Amniotic epithelial cell (primary cell): ENCODE data around the gene CST3.
"Not testable (repeated sequence)": the region's sequence is repeated elsewhere in the genome, so short reads cannot be mapped to it uniquely, and the experiment has no call there.

Source experiments
- DNase-seq: peaks from one replicate; pipeline ENCODE4 v3.0.0-alpha.2; 2010; ENCODE audit warnings: low read depth

CST3 gene

DNA sequence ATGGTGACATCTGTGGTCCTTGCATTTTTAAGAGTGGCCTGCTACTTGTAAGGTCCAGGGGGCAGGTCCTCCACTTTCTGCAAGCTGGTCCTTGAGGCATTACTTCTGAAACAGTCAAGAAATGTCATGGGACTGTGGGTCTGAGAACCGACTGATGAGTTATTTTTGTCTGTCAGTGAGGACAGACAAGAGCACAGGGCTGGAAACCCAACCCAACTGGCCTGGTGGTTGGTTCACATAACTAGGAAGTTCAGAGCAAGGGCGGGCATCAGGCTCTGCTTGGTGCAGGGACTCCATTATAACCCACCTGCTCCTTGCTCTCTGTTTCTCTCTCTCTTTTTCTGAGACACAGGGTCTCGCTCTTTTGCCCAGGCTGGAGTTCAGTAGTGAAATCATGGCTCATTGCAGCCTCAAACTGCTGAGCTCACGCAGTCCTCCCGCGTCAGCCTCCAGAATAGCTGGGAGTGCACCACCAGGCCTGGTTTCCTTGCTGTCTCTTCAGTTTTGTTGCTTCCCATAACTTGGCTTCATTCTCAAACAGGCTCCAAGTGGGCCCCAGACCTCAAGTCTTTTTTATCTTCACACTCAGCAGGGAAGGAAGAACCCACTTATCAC lies 9.2 kb downstream of the CST3 start:
- no peak for DNase-seq

DNA sequence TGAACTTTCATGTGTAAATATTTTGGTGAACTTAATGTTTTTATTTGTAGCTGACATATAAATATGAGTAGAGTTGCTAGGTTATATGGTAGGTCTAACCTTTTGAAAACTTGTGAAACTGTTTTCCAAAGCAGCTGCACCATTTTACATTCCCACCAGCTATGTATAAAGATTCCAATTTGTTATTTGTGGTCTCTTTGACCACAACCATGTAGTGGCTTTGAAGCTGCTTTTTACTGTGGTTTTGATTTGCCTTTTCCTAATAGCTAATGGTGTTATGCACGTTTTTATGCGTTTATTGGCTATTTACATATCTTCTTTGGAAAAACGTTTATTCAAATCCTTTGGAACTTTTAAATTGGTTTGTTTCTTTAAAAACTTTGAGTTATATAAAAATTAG lies 10.3 kb downstream of the CST3 start:
- DNase-seq, result peak; percentile 67

DNA sequence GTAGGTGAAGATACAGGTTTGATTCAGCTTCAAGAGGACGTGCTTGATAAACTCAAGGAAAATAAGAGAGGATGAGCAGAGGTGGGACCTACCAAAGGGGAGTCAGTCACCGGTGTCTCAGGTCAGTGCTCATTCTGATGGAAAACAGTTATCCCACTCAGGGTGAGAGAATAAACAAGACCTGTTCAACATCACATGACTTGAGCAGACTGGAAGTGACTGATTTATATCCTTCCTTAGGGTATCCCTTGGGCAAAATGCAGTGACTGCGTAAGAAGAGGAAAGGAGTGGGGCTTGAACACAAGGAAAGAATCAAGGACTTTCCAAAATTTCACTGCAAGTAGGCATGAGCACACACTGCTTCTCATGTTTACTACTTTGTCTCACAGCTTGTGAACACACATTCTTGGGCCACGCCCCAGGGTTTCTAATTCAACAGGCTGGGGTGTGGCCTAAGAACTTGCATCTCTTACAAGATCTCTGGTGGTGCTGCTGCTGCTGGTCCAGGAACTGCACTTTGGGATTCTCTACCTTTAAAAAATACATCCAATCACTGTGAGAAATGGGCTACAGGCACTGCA lies 11.6 kb downstream of the CST3 start:
- peak; percentile 76 for DNase-seq

DNA sequence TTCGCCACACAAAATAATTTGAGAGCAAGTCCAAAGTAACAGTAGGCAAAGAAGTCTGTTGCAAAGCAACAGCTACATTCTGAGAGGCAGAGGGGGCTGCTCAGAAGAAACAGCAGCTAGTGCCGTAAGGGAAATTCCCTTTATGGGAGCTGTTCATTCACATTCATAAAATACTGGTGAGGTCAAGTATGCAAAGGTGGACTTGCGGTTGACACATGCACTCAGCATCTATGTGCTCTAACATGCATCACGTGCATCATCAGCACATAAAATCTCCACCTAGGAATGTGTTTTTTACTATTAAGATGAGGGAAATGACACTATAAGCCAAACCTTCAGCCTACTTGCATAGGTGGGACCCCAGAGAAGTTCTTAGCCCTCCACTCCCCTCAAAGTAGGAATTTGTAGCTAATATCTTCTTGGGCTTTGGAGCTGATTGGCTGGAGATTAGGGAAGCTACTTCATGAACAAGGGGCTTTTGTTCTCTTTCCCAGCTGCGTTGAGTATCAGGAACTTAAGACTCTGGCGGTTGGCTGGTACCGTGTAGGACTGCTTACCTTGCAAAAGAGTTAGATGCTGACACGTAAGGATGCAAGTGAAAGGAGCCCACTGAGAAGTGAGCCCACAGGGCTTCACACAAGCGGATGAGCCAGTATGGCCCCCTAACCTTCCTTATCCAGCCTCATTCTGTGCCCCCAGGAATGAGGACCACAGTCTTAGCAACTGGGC lies 12.4 kb downstream of the CST3 start:
- DNase-seq, result peak; percentile 75

DNA sequence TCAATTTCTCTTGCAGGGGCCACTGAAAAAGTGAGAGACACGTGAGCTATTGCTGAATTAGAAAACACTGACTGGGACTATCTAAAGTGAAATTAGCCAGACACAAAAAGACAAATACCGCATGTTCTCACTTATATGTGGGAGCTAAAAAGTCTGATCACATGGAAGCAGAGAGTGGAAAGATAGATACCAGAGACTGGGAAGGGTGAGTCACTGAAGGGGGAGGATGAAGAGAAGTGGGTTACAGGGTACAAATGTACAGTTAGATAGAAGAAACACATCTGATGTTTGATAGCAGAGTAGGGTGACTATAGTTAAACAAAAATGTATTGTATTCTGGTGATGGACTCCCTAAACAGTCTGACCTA lies 13.4 kb downstream of the CST3 start:
- peak; percentile 98 for DNase-seq

DNA sequence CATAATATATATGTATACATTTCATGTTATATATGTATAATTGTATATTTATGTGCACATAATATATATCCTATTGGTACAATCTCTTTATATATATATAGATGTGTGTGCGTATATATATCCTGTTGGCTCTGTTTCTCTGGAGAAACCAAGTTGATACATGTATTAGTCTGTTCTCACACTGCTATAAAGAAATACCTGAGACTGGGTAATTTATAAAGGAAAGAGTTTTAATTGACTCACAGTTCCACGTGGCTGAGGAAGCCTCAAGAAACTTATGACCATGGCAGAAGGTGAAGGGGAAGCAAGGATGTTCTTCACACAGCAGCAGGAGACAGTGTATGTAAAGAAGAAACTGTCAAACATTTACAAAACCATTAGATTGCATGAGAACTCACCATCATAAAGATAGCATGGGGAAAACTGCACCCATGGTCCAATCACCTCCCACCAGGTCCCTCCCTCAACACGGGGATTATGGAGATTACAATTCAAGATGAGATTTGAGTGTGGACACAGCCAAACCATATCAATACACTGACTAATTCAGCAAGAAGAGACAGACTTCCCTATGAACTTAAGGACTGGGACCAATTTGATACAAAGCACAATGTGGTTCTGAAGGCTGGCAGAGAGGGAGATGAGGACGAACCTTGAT lies 14.0 kb downstream of the CST3 start:
- no peak for DNase-seq

DNA sequence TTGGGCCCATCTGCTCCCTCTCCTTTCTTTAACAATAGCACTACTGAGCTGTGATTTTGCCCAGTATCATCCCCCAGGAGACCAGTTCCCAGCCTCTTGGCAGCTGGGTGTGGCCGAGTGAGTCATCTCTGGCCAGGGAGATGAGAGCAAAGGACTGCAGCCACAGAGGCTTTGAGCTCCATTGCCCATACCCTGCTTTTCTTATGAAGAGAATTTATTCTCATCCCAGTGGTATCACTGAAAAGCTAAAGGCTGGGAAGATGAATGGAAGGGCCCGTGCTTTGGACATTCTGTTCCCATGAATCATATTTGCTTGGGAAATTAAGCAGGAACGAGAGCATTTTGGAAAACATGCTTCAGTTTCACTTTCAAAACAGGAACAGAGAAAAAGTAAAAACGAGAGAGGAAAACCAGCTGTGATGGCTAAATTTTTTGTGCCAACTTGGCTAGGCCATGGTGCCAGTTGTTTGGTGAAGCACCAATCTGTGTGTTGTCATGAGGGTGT lies 14.9 kb downstream of the CST3 start:
- peak; percentile 99 for DNase-seq

DNA sequence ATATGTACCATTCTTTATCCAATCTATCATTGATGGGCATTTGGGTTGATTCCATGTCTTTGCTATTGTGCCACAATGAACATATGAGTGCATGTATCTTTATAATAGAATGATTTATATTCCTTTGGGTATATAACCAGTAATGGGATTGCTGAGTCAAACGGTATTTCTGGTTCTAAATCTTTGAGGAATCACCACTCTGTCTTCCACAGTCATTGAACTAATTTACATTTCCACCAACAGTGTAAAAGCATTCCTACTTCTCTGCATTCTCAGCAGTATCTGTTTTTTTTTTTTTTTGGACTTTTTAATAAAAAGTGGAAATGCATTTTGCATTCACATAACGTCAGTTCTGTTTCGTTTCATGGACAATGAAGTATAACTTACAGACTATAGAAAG lies 15.4 kb downstream of the CST3 start:
- not testable (repeated sequence) for DNase-seq

DNA sequence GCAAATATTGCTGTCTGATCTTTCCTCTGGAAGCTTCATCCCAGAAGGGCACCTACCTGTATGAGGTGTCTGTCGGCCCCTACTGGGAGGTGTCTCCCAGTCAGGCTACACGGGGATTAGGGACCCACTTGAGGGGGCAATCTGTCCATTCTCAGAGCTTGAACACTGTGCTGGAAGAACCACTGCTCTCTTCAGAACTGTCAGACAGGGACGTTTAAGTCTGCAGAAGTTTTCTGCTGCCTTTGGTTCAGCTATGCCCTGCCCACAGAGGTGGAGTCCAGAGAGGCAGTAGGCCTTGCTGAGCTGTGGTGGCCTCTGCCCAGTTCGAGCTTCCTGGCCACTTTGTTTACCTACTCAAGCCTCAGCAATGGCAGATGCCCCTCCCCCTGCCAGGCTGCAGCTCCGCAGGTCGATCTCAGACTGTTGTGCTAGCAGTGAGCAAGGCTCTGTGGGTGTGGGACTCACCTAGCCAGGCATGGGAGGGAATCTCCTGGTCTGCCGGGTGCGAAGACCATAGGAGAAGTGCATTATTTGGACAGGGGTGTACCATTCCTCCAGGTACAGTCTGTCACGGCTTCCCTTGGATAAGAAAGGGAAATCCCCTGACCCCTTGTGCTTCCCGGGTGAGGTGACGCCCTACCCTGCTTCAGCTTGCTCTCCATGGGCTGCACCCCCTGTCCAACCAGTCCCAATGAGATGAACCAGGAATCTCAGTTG lies 16.9 kb downstream of the CST3 start:
- DNase-seq, result not testable (repeated sequence)

DNA sequence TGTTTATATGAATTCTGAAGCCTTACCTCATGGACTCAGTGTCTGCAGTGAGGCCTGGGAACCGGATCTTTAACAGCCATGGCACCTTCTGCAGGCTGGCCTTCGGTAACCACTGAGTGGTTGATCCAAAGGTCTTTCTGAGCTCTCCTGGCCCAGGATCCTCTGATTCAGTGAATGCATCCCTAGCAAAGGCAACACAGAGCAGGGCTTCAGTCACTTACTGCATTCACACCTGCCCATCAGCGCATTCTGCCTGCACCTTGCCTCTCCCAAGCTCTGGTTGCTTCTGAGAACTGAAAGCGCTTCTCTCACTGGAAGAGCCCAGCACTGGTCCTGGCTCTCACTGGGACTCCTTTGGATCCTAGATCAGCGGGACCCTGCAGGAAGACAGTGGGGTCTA lies 23.6 kb downstream of the CST3 start:
- no peak for DNase-seq

DNA sequence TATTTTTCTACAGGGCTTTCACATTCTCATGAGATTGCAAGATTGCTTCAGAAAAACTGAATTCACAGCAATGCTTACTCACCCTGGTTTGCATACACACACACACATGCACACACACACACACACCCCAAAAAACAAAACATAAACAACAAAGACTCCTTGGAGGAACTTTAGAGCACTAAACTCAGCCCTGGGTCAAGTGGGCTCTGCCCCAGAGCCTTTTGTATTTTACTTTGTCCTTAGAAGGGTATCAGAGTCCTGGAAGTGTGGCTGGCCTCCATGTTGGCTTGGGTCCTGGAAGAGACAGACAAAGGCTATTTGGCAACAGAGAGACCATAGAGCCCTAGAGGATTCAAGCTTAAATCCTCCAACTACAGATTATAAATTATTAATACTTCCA lies 24.1 kb downstream of the CST3 start:
- peak; percentile 57 for DNase-seq

DNA sequence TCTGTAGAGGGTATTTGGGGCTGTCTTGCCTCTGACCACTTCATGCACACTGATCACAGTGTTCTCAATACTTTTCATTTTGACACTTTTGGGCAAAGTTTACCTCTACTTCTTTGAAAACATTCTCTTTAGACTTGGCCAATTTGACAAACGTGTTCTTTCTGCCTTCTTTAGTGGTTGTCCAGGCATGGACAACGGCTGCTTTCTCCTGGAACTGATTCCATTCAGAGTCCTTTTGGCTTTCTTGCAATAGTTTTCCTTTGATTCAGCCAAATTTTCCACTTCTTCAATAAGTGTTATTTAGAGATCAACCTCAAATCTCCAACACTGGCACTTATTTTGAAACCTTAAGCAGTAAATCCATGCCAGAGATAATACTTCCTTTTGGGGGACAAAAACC lies 25.4 kb downstream of the CST3 start:
- DNase-seq, result no peak

DNA sequence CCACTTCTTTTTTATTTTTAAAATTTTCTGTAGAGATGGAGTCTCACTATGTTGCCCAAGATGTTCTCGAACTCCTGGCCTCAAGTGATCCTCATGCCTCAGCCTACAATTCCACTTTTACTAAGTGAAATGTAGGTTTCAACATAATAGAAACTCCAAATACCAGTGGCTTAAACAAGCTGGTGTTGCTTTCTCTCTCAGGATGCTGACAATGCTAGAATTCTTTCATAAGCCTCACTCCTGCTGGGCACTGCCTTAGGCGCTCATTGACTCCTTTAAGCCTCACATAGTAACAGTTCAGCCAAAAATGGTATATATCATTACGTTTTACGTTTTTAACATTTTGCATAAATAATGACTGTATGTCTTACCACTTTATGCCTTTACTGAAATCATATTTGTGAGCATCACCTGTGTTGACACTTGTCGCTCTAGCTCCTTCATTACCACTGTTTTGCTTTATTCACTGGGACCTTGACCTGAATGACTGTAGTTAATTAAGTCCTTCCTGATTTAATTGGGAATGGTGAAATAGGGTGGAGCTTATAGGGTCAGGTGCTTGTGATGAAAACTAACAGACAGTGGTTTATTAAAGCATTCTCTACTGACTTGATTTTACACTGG lies 28.2 kb downstream of the CST3 start:
- peak; percentile 55 for DNase-seq

DNA sequence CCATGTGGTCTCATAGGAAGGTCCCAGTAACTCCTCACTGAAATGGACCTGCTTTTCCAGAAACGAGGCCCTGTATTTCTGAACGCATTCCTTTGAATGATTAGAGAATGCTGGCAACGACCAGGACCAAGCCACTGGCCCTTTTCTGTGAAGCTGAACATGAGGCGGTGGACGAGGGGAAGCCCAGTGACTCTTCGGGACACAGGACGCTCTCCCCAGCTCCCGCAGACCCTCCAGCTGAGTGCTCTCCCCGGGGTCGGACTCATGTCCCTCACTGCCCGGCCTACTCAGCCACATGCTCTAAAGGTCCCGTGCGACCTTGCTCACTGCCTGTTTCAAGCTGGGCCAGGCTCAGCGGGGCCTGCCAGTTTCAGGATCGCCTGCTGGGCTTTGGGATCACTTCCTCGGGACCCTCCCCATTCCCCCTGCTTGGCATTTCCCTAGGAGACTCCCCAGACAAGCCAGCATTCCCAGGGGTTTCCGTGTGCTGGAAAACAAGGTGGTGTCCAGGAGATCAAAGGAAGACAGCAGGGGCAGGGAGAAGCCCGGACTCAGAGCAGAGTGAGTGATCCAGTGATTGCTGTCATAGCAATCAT lies 29.4 kb downstream of the CST3 start:
- DNase-seq, result no peak

DNA sequence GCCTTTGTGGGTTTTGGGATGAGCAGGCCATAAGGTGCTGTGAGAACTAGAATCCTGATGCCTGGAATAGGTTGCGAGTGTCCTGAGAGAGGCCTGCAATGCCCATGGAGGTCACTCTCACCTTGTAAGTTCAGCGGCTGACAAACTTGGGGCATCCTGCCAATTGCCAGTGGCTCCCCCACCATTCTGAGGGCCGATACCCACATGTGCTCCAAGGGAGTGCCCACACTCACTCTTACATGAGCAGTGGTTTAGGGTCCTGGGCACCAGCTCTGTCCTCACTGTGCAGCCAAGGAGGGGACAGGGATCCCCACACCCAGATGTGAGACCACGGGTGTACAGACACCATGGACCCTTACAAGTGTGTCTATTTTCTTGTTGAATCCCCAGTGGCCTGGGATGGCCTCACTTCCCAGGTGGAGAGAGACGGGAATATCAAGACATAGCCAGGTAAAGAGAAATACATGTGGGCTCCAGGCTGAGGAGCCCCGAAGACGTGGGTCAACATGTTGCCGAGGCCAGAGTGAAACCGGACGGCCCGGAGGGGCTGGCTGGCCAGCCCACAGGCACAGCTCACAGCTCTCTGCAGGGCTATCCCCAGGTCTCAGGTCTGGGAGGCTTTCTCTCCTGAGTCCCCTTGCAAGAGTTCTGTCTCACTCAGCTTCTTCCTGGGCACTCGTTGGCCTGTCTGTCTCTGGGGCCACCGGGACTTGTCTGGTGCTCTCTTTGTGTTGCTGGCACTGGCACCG lies 30.1 kb downstream of the CST3 start:
- no peak for DNase-seq

DNA sequence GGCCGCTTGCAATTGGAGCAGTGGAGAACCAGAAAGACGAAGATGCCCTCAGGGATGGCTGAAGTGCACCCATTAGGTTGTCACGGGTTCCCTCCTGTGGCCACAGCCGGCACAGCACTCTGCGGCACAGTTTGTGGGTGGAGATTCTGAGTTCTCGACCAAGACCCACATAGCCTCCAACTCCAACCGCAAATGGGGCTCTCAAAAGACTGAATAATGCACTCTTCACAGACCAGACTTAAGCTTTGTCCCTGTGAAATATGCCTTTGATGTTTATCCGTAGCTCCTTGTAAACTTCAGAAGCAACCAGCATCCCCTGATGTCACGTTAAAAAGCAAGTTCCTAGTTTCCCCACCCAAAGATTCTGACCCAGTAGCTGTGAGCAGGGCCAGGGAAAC lies 31.1 kb downstream of the CST3 start:
- peak; percentile 67 for DNase-seq

DNA sequence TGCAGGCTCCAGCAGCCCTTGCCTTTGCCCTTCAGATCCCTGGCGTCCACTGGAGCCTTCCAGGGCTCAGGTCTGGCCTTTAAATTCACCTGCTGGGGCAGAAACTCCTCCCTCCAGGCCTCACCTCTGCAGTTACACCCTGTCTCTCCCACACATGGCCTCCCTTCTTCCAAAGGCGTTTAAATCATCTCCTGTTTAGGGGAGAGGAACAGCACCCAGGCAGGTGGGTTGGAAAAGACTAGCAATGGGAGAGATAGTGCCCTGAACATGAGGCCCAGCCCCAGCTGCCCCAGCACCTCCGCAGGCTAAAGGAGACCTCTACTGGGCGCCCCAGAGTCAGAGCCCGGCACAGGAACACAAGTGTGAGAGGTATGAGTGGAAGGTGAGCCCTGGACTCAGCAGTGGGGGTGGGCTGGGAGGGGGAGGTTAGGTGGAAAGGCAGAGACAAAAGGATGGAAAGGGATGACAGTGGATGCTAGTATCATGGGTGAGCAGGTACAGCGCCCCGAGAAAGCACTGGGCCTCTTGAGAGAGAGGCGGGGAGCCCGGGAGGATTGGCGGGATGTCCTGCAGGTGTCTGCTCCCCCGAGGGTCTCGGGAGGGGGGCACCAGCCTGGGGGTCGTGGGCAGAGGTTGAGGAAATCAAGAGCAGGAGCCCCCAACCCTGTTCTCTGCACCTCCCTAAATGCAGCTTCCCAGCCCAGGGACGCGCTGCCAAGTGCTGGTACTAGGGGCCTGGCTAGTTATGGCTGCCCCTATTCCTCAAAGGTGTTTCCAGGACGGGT lies 31.7 kb downstream of the CST3 start, which contains the start of gene CST9:
Gene CST9, minus strand, starts transcription at position 51 of the 785 bp plus-strand sequence. CDS start 53 bp downstream, outside the sequence.
- DNase-seq, result no peak

DNA sequence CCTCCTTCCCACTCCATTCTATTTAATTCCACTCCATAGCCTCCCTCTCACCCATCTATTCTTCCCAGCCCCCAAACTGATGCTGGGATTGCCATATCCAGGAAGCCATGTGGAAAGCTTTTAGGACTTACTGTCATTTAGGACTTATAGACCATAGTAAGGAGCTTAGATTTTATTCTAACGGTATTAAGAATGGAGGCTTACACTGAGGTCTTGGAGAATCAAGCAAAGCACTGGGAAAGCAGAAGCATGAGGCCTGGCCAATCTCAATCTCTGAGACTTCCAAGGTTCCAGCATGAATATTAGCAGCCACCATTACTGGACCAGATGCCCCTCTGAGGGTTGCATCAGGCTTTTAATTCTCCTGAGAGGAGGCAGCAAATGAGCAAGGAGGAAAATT lies 33.4 kb downstream of the CST3 start:
- DNase-seq, result no peak

DNA sequence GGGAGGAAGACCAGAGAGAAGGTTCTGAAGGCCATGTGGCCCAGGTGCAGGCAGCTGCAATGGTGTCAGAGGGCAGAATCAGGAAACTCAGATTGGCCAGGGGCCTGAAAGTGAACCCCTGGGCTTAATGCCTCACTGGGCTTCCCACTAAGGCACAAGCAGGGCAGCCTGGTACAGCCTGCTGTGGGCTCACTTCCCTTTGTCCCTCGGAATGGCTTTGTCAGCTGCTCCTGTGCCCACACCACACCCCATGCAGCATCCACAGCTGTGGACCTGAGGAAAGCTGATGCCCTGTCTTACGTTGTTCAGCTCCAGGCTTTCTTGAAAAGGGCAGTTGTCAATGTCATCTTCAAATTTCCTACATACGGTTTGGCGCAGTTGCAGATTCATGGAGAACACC lies 34.4 kb downstream of the CST3 start:
- no peak for DNase-seq

DNA sequence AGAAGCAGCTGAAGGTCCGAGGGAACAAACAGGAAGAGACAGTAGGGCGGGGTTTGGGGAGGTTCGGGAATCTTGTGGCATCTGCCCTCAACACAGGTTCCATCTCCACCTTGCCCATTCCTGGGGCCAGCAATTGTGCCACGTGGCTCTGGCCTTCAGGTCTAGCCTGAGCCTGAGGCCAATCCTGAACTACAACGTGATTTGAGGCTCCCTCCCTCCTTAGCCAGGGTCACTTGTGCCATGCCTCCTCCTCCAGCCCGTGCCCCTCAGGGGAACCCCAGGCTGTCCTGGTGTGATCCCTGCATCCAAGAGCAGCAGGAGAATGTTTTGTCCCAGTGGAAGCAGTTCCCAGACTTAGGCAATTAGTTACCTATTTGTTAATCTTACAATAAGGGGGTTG lies 35.1 kb downstream of the CST3 start:
- no peak for DNase-seq
